ENCODE results near the gene SFTPD. TPM values are rescaled to one million over a fixed set of nuclear protein-coding genes. Genes with fewer than 3 reads are reported as not detected.

Gene SFTPD
- total RNA-seq, 1 experiment from 2014 or later: 0.24 TPM

DNA sequence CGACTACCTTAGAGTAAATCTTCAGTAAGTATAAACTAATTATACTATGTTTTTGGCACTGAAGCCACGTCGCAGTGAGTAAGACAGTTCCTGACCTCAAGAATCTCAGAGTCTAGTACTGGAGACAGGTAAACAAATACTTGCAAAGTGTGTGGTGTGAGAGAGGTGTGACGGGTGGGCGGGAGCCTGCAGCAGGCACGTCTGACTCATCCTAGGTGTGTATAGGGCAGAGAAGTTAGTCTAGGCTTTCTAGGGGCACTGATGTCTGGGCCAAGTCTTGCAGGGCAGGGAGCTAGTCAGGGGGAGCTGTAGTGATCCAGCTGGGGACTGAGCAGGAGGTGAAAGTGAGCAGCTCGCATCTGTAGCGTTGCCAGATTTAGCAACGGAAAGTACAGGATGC lies 35.9 kb upstream of the SFTPD start:
- H3K9me3 Mint-ChIP-seq: peaks cover 6 to 7% of the 10 kb centered on the region in 2 experiments
- Histone ChIP-seq H3K56ac (ENCODE audit: insufficient read length, low read depth, low read length) (no peak overlapping the region), H3K9ac (ENCODE audit: extremely low read depth, insufficient read length, low read length) (no peak overlapping the region), H4K20me1 (ENCODE audit: control insufficient read depth, insufficient read depth, insufficient read length) (no peaks in the 10 kb centered on the region), H3K23ac (ENCODE audit: insufficient read length, low read depth, low read length) (no peak overlapping the region), H3K4me2 (ENCODE audit: insufficient read depth, insufficient read length, low read length) (no peak overlapping the region), H2BK20ac (ENCODE audit: low read depth, low read length, poor library complexity, severe bottlenecking) (no peak overlapping the region), H3K9me3 (ENCODE audit: control insufficient read depth, low read depth, low read length) (no peaks in the 10 kb centered on the region), H3K23me2 (ENCODE audit: insufficient read length, low read depth, low read length, poor library complexity, severe bottlenecking) (peaks cover 6% of the 10 kb centered on the region), H2AFZ (ENCODE audit: low read length) (no peak overlapping the region), H2AK5ac (ENCODE audit: insufficient read length, low read length) (no peak overlapping the region), H3K27ac (ENCODE audit: insufficient read length, low read depth, low read length) (no peak overlapping the region), H3K79me1 (ENCODE audit: insufficient read depth, low read depth, low read length, poor library complexity, severe bottlenecking) (no peaks in the 10 kb centered on the region), H3K79me2 (ENCODE audit: insufficient read depth, low read length) (no peaks in the 10 kb centered on the region), H4K5ac (ENCODE audit: insufficient read length, low read depth, low read length) (no peak overlapping the region), H4K91ac (ENCODE audit: insufficient read length, low read depth, low read length) (no peak overlapping the region), H3K14ac (ENCODE audit: insufficient read depth, low read length) (no peak overlapping the region), H3K4me1 (ENCODE audit: insufficient read depth, low read length) (no peaks in the 10 kb centered on the region; the same call in 1 of the 2 replicates), H2BK12ac (ENCODE audit: insufficient read length, low read depth, low read length) (no peak overlapping the region), H3K27me3 (ENCODE audit: insufficient read depth, low read length) (peaks cover 2% of the 10 kb centered on the region; the same call in 1 of the 2 replicates), H2BK15ac (ENCODE audit: low read depth, low read length) (no peak overlapping the region), H4K8ac (replicated peaks; ENCODE audit: insufficient read length, low read depth, low read length) (no peak overlapping the region), H2BK5ac (ENCODE audit: insufficient read length, low read length) (no peak overlapping the region), H3K18ac (ENCODE audit: insufficient read length, low read depth, low read length) (no peak overlapping the region), H2BK120ac (ENCODE audit: low read depth, low read length, poor library complexity, severe bottlenecking) (no peak overlapping the region), H3T11ph (ENCODE audit: low read length) (no peak overlapping the region), H3K4ac (ENCODE audit: low read depth, low read length) (no peak overlapping the region)
- no peak overlapping the region for H3K27ac Mint-ChIP-seq
- H3K36me3 Mint-ChIP-seq (ENCODE audit: insufficient read depth in 1 of 3, low read depth in 3 of 3): peaks cover 0 to 4% (median 0%) of the 10 kb centered on the region in 3 experiments; a peak in 2 of 7 replicates
- WGBS (ENCODE audit: extremely low coverage, insufficient read length, low lambda C conversion rate): no CpG with 5 or more reads among the region's 9 CpGs
- H3K4me1 Mint-ChIP-seq: peaks cover 14 to 16% of the 10 kb centered on the region in 2 experiments
- TF ChIP-seq, protein P1, sequence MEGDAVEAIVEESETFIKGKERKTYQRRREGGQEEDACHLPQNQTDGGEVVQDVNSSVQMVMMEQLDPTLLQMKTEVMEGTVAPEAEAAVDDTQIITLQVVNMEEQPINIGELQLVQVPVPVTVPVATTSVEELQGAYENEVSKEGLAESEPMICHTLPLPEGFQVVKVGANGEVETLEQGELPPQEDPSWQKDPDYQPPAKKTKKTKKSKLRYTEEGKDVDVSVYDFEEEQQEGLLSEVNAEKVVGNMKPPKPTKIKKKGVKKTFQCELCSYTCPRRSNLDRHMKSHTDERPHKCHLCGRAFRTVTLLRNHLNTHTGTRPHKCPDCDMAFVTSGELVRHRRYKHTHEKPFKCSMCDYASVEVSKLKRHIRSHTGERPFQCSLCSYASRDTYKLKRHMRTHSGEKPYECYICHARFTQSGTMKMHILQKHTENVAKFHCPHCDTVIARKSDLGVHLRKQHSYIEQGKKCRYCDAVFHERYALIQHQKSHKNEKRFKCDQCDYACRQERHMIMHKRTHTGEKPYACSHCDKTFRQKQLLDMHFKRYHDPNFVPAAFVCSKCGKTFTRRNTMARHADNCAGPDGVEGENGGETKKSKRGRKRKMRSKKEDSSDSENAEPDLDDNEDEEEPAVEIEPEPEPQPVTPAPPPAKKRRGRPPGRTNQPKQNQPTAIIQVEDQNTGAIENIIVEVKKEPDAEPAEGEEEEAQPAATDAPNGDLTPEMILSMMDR (conservative IDR thresholded peaks at IDR 0.05): no peak
- DNase-seq: peak; percentile 20
- peaks cover 65% of the 10 kb centered on the region for H3K27me3 Mint-ChIP-seq (ENCODE audit: low read depth)
- no peak overlapping the region for H3K4me3 Mint-ChIP-seq
